ENCODE measurements around the gene SEMA3C.

DNA sequence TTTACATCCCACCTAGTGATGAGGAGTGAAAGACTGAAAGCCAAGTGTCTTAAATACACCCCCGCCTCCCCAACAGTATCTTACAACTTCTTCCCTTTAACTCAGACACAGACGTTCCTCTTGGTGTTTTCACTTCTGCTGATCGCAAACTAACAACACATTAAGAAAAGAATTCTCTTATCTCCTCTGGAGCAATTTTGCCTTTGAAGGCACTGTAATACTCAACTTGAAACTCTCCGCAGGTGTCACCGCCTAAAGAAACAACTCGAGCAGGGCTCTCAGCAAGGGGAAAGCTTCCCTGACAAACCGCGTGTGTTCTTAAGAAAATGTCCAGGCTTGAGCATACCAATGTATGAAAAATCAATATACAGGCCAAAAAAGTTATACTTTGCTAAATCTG lies 452 bp downstream of the SEMA3C start:
- no peak for TF ChIP-seq EZH2phosphoT487 (IDR thresholded peaks at IDR 0.05; ENCODE audit: borderline replicate concordance)
- TF ChIP-seq, protein P1, sequence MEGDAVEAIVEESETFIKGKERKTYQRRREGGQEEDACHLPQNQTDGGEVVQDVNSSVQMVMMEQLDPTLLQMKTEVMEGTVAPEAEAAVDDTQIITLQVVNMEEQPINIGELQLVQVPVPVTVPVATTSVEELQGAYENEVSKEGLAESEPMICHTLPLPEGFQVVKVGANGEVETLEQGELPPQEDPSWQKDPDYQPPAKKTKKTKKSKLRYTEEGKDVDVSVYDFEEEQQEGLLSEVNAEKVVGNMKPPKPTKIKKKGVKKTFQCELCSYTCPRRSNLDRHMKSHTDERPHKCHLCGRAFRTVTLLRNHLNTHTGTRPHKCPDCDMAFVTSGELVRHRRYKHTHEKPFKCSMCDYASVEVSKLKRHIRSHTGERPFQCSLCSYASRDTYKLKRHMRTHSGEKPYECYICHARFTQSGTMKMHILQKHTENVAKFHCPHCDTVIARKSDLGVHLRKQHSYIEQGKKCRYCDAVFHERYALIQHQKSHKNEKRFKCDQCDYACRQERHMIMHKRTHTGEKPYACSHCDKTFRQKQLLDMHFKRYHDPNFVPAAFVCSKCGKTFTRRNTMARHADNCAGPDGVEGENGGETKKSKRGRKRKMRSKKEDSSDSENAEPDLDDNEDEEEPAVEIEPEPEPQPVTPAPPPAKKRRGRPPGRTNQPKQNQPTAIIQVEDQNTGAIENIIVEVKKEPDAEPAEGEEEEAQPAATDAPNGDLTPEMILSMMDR (conservative IDR thresholded peaks at IDR 0.05; ENCODE audit: low read length) = no peak

All from Loucy (cell line).